ENCODE results near the gene SERPINA5. TPM values are rescaled to one million over a fixed set of nuclear protein-coding genes. Genes with fewer than 3 reads are reported as not detected.

SERPINA5 gene
- total and polyA plus RNA-seq, 2 of the 8 experiments (the other 6 are each of a cell fraction or from before 2014, with no cell fraction given): 1.8 to 1.9 TPM

DNA sequence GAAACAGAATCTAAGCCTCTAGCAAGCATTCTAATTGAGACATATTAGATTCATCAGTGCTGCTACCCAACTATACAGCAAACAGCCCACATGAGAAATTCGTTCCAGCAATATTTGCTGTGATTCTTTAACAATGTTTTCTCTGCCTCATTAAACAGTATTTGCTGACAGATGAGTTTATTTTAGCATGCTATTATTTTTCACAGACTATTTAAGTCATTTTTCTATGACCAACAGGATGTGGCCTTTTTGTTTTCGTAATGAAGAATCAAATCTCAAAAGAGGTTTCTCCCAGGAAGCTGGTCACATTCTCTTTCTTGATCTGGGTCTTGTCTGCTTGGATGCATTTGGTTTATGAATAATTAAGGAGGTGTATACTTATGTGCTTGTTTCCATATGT, 48.8 kb upstream of the SERPINA5 start:
- Histone ChIP-seq H2BK20ac (ENCODE audit: low read length) (no peak overlapping the region), H3K4me3 (ENCODE audit: extremely low read depth in 1 of 4, insufficient read depth in 2 of 4, low read depth in 3 of 4, low read length in 4 of 4) (no peak overlapping the region), H3K79me1 (ENCODE audit: low read depth, low read length) (no peaks in the 10 kb centered on the region), H2AFZ (ENCODE audit: low read length) (no peak overlapping the region), H4K8ac (ENCODE audit: extremely low read depth, insufficient read depth, low read length) (no peak overlapping the region), H2BK12ac (ENCODE audit: low read depth, low read length) (no peak overlapping the region), H3K27ac (ENCODE audit: low read depth, low read length) (no peak overlapping the region), H2AK5ac (ENCODE audit: low read depth, low read length) (no peak overlapping the region), H3K4me2 (ENCODE audit: insufficient read depth in 1 of 2, low read depth in 2 of 2, low read length in 2 of 2) (no peak overlapping the region), H3K23me2 (ENCODE audit: low read depth, low read length) (no peaks in the 10 kb centered on the region), H4K91ac (replicated peaks; ENCODE audit: insufficient read length, low read length) (no peak overlapping the region), H4K20me1 (replicated peaks in 1 of 2; ENCODE audit: control insufficient read depth in 1 of 2, insufficient read depth in 2 of 2, low read length in 2 of 2) (no peaks in the 10 kb centered on the region), H2BK120ac (replicated peaks; ENCODE audit: low read depth, low read length) (no peak overlapping the region), H2BK15ac (ENCODE audit: low read length) (no peak overlapping the region), H3K4ac (replicated peaks; ENCODE audit: insufficient read length, low read depth, low read length) (no peak overlapping the region), H3K36me3 (ENCODE audit: control insufficient read depth in 2 of 4, insufficient read depth in 4 of 4, low read length in 3 of 4) (no peaks in the 10 kb centered on the region), H4K5ac (ENCODE audit: insufficient read length, low read depth, low read length) (no peak overlapping the region), H2BK5ac (ENCODE audit: low read depth, low read length) (no peak overlapping the region), H3K27me3 (replicated peaks in 1 of 4; ENCODE audit: control insufficient read depth in 3 of 4, extremely low read depth in 1 of 4, insufficient read depth in 3 of 4, low read length in 3 of 4) (peaks cover 0 to 3% (median 0%) of the 10 kb centered on the region in 4 experiments; a peak in 1 of 7 replicates), H3K18ac (ENCODE audit: extremely low read depth, low read length) (no peak overlapping the region), H3K23ac (ENCODE audit: insufficient read length) (no peak overlapping the region), H3K56ac (replicated peaks; ENCODE audit: insufficient read length, low read depth, low read length) (no peak overlapping the region), H3K4me1 (replicated peaks in 1 of 4; ENCODE audit: control insufficient read depth in 3 of 4, insufficient read depth in 4 of 4, low read length in 3 of 4) (no peaks in the 10 kb centered on the region), H3K14ac (ENCODE audit: insufficient read length) (no peak overlapping the region), H3K9ac (replicated peaks in 1 of 4; ENCODE audit: extremely low read depth in 1 of 4, low read depth in 3 of 4, low read length in 3 of 4) (no peak overlapping the region), H3K79me2 (ENCODE audit: control insufficient read depth in 1 of 2, insufficient read depth in 2 of 2, low read length in 2 of 2) (no peaks in the 10 kb centered on the region), H3K9me3 (ENCODE audit: insufficient read depth in 2 of 2, low read depth in 1 of 2, low read length in 1 of 2) (no peaks in the 10 kb centered on the region)
- FAIRE-seq (no peak), DNase-seq (ENCODE audit: low read depth in 1 of 2, low spot score in 2 of 2) (no peak)
- CTCF ChIA-PET (ENCODE audit: partially characterized antibody): interaction anchor here (0.6 to 2.1 kb wide), 8 partner anchors 10 to 528 kb away, joined by 3 to 6 read pairs (median 3); no protein-coding TSS in a partner anchor
- 91% methylated on average over 2 of the region's 2 CpGs; no CpG with 5 or more reads in 1 of the 2 experiments for WGBS, 2 experiments (ENCODE audit: extremely low coverage in 1 of 2, insufficient coverage in 1 of 2, insufficient read length in 1 of 2, insufficient replicate concordance in 2 of 2, low coverage in 1 of 2, low lambda C conversion rate in 2 of 2, missing lambda C conversion rate in 1 of 2)
- TF ChIP-seq POLR2A (IDR thresholded peaks at IDR 0.05; ENCODE audit: control extremely low read depth in 1 of 2, low read depth in 2 of 2, low read length in 2 of 2) (no peak), RXRA (IDR thresholded peaks at IDR 0.05; ENCODE audit: insufficient read depth, low read depth, low read length) (no peak), TCF12 (IDR thresholded peaks at IDR 0.05; ENCODE audit: low read depth, low read length) (no peak), CREB1 (IDR thresholded peaks at IDR 0.05) (no peak), NANOG (IDR thresholded peaks at IDR 0.05; ENCODE audit: insufficient read depth, low read depth, low read length, poor library complexity, severe bottlenecking) (no peak), HDAC2 (IDR thresholded peaks at IDR 0.05; ENCODE audit: borderline replicate concordance in 1 of 2, low read depth in 2 of 2, low read length in 2 of 2) (no peak), CHD1 (IDR thresholded peaks at IDR 0.05; ENCODE audit: low read depth, low read length) (no peak), CEBPB (IDR thresholded peaks at IDR 0.05; ENCODE audit: low read depth, low read length) (no peak), KDM5A (IDR thresholded peaks at IDR 0.05; ENCODE audit: low read length) (no peak), EZH2 (IDR thresholded peaks at IDR 0.05; ENCODE audit: low read depth, low read length, severe bottlenecking) (no peak), RAD21 (IDR thresholded peaks at IDR 0.05 in 1 of 2, conservative IDR thresholded peaks at IDR 0.05 in 1 of 2; ENCODE audit: low read depth in 2 of 2, low read length in 2 of 2) (no peak), EP300 (IDR thresholded peaks at IDR 0.05; ENCODE audit: borderline replicate concordance in 1 of 2, low read depth in 2 of 2, low read length in 2 of 2) (no peak)
- TF ChIP-seq, protein P1, sequence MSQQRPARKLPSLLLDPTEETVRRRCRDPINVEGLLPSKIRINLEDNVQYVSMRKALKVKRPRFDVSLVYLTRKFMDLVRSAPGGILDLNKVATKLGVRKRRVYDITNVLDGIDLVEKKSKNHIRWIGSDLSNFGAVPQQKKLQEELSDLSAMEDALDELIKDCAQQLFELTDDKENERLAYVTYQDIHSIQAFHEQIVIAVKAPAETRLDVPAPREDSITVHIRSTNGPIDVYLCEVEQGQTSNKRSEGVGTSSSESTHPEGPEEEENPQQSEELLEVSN (IDR thresholded peaks at IDR 0.05): no peak
- POLR2A ChIA-PET (ENCODE audit: partially characterized antibody): interaction anchor here (1.2 kb wide), 1 partner anchor 17 kb away, joined by 3 read pairs; no protein-coding TSS in a partner anchor

Measured in H1 (cell line).